Hepatocyte (in vitro differentiated cells): ENCODE results near the gene GEMIN5.

Experiments used
- CTCF ChIP-seq: fragments of 200-600 bp; sonication (generic); IDR thresholded peaks from 2 replicates; pipeline ENCODE4 v1.5.1; 2016; ENCODE audit warnings: antibody characterized with exemption, mild to moderate bottlenecking; ENCODE audit not compliant: poor library complexity
- EZH2phosphoT487 ChIP-seq: fragments of 200-600 bp; sonication (generic); IDR thresholded peaks from one replicate; pipeline ENCODE4 v1.6.1; 2018; ENCODE audit warnings: antibody characterized with exemption, mild to moderate bottlenecking, low read depth, moderate library complexity; ENCODE audit not compliant: unreplicated experiment, severe bottlenecking

GRCh38 chr5:154873791-154874331 is 64.2 kb downstream of the GEMIN5 start:
- TF ChIP-seq CTCF (no peak), EZH2phosphoT487 (no peak)
